ENCODE results near the gene SLC39A8. TPM values are rescaled to one million over a fixed set of nuclear protein-coding genes. Genes with fewer than 3 reads are reported as not detected.

The SLC39A8 gene
- total and polyA plus RNA-seq, 2 donors from 2014 or later, result 7.1 to 19.7 TPM

- FAIRE-seq (peak; percentile 99), DNase-seq (no peak)
- Histone ChIP-seq H3K27ac (ENCODE audit: low read depth in 2 of 2, low read length in 2 of 2) (no peak overlapping the region), H3K4me1 (ENCODE audit: control insufficient read depth in 2 of 3, insufficient read depth in 2 of 3, low read depth in 1 of 3, low read length in 3 of 3) (no peaks in the 10 kb centered on the region), H3K27me3 (ENCODE audit: control insufficient read depth, insufficient read depth, low read length) (no peaks in the 10 kb centered on the region), H3K36me3 (ENCODE audit: control insufficient read depth in 2 of 3, insufficient read depth in 3 of 3, low read length in 3 of 3) (no peaks in the 10 kb centered on the region), H3K4me3 (ENCODE audit: low read length in 3 of 3) (no peak overlapping the region), H3K9ac (ENCODE audit: low read length in 3 of 3) (no peak overlapping the region), H3K9me3 (ENCODE audit: control insufficient read depth in 2 of 3, insufficient read depth in 1 of 3, low read length in 3 of 3) (no peaks in the 10 kb centered on the region)
- intact Hi-C loops (cut with DNase I), result no loop called here
- TF ChIP-seq, protein P1, sequence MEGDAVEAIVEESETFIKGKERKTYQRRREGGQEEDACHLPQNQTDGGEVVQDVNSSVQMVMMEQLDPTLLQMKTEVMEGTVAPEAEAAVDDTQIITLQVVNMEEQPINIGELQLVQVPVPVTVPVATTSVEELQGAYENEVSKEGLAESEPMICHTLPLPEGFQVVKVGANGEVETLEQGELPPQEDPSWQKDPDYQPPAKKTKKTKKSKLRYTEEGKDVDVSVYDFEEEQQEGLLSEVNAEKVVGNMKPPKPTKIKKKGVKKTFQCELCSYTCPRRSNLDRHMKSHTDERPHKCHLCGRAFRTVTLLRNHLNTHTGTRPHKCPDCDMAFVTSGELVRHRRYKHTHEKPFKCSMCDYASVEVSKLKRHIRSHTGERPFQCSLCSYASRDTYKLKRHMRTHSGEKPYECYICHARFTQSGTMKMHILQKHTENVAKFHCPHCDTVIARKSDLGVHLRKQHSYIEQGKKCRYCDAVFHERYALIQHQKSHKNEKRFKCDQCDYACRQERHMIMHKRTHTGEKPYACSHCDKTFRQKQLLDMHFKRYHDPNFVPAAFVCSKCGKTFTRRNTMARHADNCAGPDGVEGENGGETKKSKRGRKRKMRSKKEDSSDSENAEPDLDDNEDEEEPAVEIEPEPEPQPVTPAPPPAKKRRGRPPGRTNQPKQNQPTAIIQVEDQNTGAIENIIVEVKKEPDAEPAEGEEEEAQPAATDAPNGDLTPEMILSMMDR (IDR thresholded peaks at IDR 0.05; ENCODE audit: borderline replicate concordance, extremely low read depth, insufficient read depth), result no peak
Observed at GRCh38 chr4:102227388-102227787, 117.9 kb downstream of the SLC39A8 start.

GRCh38 chr4:102223461-102223860, 121.8 kb downstream of the SLC39A8 start:
- DNase-seq, result no peak
- FAIRE-seq, result no peak
- no peaks in the 10 kb centered on the region for H3K36me3 ChIP-seq (ENCODE audit: control insufficient read depth in 2 of 3, insufficient read depth in 3 of 3, low read length in 3 of 3)

GRCh38 chr4:102222838-102223409, 122.4 kb downstream of the SLC39A8 start:
- TF ChIP-seq, protein P1 (IDR thresholded peaks at IDR 0.05; ENCODE audit: borderline replicate concordance, extremely low read depth, insufficient read depth), result no peak
- H3K4me3 ChIP-seq (ENCODE audit: low read length in 3 of 3), result no peak overlapping the region
- no peaks in the 10 kb centered on the region for H3K9me3 ChIP-seq (ENCODE audit: control insufficient read depth in 2 of 3, insufficient read depth in 1 of 3, low read length in 3 of 3)
- intact Hi-C loops (cut with DNase I), result no loop called here
- H3K36me3 ChIP-seq (ENCODE audit: control insufficient read depth in 2 of 3, insufficient read depth in 3 of 3, low read length in 3 of 3), result no peaks in the 10 kb centered on the region
- H3K27me3 ChIP-seq (ENCODE audit: control insufficient read depth, insufficient read depth, low read length), result no peaks in the 10 kb centered on the region
- H3K27ac ChIP-seq (ENCODE audit: low read depth in 2 of 2, low read length in 2 of 2), result no peak overlapping the region
- FAIRE-seq (no peak), DNase-seq (no peak)
- H3K4me1 ChIP-seq (ENCODE audit: control insufficient read depth in 2 of 3, insufficient read depth in 2 of 3, low read depth in 1 of 3, low read length in 3 of 3), result no peaks in the 10 kb centered on the region
- no peak overlapping the region for H3K9ac ChIP-seq (ENCODE audit: low read length in 3 of 3)

More at GRCh38 chr4:102223461-102223860, 121.8 kb downstream of the SLC39A8 start:
- intact Hi-C loops (cut with DNase I), result no loop called here
- Histone ChIP-seq H3K27ac (ENCODE audit: low read depth in 2 of 2, low read length in 2 of 2) (no peak overlapping the region), H3K9ac (ENCODE audit: low read length in 3 of 3) (no peak overlapping the region), H3K4me3 (ENCODE audit: low read length in 3 of 3) (no peak overlapping the region), H3K4me1 (ENCODE audit: control insufficient read depth in 2 of 3, insufficient read depth in 2 of 3, low read depth in 1 of 3, low read length in 3 of 3) (no peaks in the 10 kb centered on the region), H3K27me3 (ENCODE audit: control insufficient read depth, insufficient read depth, low read length) (no peaks in the 10 kb centered on the region), H3K9me3 (ENCODE audit: control insufficient read depth in 2 of 3, insufficient read depth in 1 of 3, low read length in 3 of 3) (no peaks in the 10 kb centered on the region)
- TF ChIP-seq, protein P1 (IDR thresholded peaks at IDR 0.05; ENCODE audit: borderline replicate concordance, extremely low read depth, insufficient read depth), result no peak

- Histone ChIP-seq H3K27me3 (ENCODE audit: control insufficient read depth, insufficient read depth, low read length) (no peaks in the 10 kb centered on the region), H3K4me1 (ENCODE audit: control insufficient read depth in 2 of 3, insufficient read depth in 2 of 3, low read depth in 1 of 3, low read length in 3 of 3) (no peaks in the 10 kb centered on the region), H3K9me3 (ENCODE audit: control insufficient read depth in 2 of 3, insufficient read depth in 1 of 3, low read length in 3 of 3) (no peaks in the 10 kb centered on the region), H3K27ac (ENCODE audit: low read depth in 2 of 2, low read length in 2 of 2) (no peak overlapping the region), H3K36me3 (ENCODE audit: control insufficient read depth in 2 of 3, insufficient read depth in 3 of 3, low read length in 3 of 3) (no peaks in the 10 kb centered on the region), H3K4me3 (ENCODE audit: low read length in 3 of 3) (no peak overlapping the region), H3K9ac (ENCODE audit: low read length in 3 of 3) (no peak overlapping the region)
- TF ChIP-seq, protein P1 (IDR thresholded peaks at IDR 0.05; ENCODE audit: borderline replicate concordance, extremely low read depth, insufficient read depth), result no peak
- intact Hi-C loops (cut with DNase I), result no loop called here
- FAIRE-seq (no peak), DNase-seq (no peak)
Observed at GRCh38 chr4:102219129-102219528, 126.2 kb downstream of the SLC39A8 start.
